B cell (primary cell): ENCODE data around the gene PRR33. TPM values are rescaled to one million over a fixed set of nuclear protein-coding genes. Genes with fewer than 3 reads are reported as not detected.
"Not testable (repeated sequence)": the region's sequence is repeated elsewhere in the genome, so short reads cannot be mapped to it uniquely, and the experiment has no call there.

Experiments
- ATAC-seq: fragments of 200-7000 bp; cut with Tn5 transposase; one replicate; pipeline ENCODE4 v1.10.0; 2021; ENCODE audit warnings: low read depth, mild to moderate bottlenecking, moderate number of reproducible peaks, moderate library complexity
- CTCF ChIA-PET: fragments of 350-600 bp; sonication (Branson Sonifier 250); formaldehyde crosslinking; loops from one replicate; lab custom pipeline; 2021; ENCODE audit warnings: antibody characterized with exemption, inconsistent platforms; lab: Charles Lee
- POLR2A ChIA-PET: fragments of 350-600 bp; sonication (Branson Sonifier 250); formaldehyde crosslinking; loops from one replicate; lab custom pipeline; 2021; ENCODE audit warnings: antibody characterized with exemption; lab: Charles Lee
- DNase-seq: peaks from one replicate; pipeline ENCODE4 v3.0.0; 2013
- H2AFZ ChIP-seq: 2 replicates; pipeline ENCODE4 v1.6.1; 2012; ENCODE audit warnings: mild to moderate bottlenecking, low read depth, low read length; ENCODE audit not compliant: insufficient read depth, poor library complexity, severe bottlenecking
- H3K27ac ChIP-seq, 2 donors: 1 replicate in 1 of 2; 2 replicates in 1 of 2; pipeline ENCODE4 v1.5.1; 2012 to 2013; ENCODE audit warnings: low read length in 2 of 2, mild to moderate bottlenecking in 2 of 2, moderate library complexity in 1 of 2
- H3K27me3 ChIP-seq, 4 experiments: fragments of 200-600 bp in 1 of 4; sonication (generic) in 1 of 4; replicated peaks in 1 of 4; 1 replicate in 2 of 4; 2 replicates in 2 of 4; pipeline versions ENCODE4 v1.6.1 to v1.7.0; 2013 to 2016; ENCODE audit warnings: low read length in 3 of 4, mild to moderate bottlenecking in 2 of 4, mixed read lengths in 1 of 4, moderate library complexity in 1 of 4; ENCODE audit not compliant: insufficient read depth in 4 of 4, control insufficient read depth in 3 of 4; ENCODE audit errors: control extremely low read depth in 1 of 4
- H3K36me3 ChIP-seq, 2 experiments: replicated peaks in 1 of 2; 1 replicate in 1 of 2; 2 replicates in 1 of 2; pipeline versions ENCODE4 v1.6.1 to v1.7.1; 2013; ENCODE audit warnings: low read length in 1 of 2; ENCODE audit not compliant: insufficient read depth in 2 of 2, control insufficient read depth in 1 of 2; ENCODE audit errors: control extremely low read depth in 1 of 2, extremely low read depth in 1 of 2
- H3K4me1 ChIP-seq, 2 donors: fragments of 200-600 bp in 1 of 2; sonication (generic) in 1 of 2; 1 replicate in 1 of 2; 2 replicates in 1 of 2; pipeline versions ENCODE4 v1.5.1 to v1.6.1; 2013 to 2017; ENCODE audit warnings: low read length in 2 of 2; ENCODE audit not compliant: control insufficient read depth in 2 of 2, insufficient read depth in 2 of 2
- H3K4me2 ChIP-seq: replicated peaks from 2 replicates; pipeline ENCODE3; 2012; ENCODE audit warnings: mild to moderate bottlenecking, low read depth, low read length; ENCODE audit not compliant: poor library complexity, severe bottlenecking
- H3K4me3 ChIP-seq, 5 experiments: fragments of 200-600 bp in 1 of 5; sonication (generic) in 1 of 5; 1 replicate in 3 of 5; 2 replicates in 2 of 5; pipeline versions ENCODE4 v1.5.1 to v1.7.0; 2011 to 2016; ENCODE audit warnings: low read length in 4 of 5, mild to moderate bottlenecking in 4 of 5, low read depth in 2 of 5, control low read depth in 1 of 5, moderate library complexity in 1 of 5; ENCODE audit not compliant: insufficient read depth in 1 of 5; ENCODE audit errors: control extremely low read depth in 1 of 5, extremely low read depth in 1 of 5
- H3K79me2 ChIP-seq: fragments of 200-600 bp; sonication (generic); one replicate; pipeline ENCODE4 v1.6.0; 2016; ENCODE audit warnings: low read length; ENCODE audit not compliant: control insufficient read depth, insufficient read depth
- H3K9ac ChIP-seq: fragments of 200-600 bp; sonication (generic); 2 replicates; pipeline ENCODE4 v1.6.1; 2017; ENCODE audit warnings: mild to moderate bottlenecking, low read length, moderate library complexity
- H3K9me3 ChIP-seq, 3 donors: one replicate each; pipeline versions ENCODE4 v1.6.1 to v1.7.1; 2013; ENCODE audit warnings: low read length in 2 of 3; ENCODE audit not compliant: control insufficient read depth in 2 of 3, insufficient read depth in 1 of 3; ENCODE audit errors: control extremely low read depth in 1 of 3
- H4K20me1 ChIP-seq: 2 replicates; pipeline ENCODE4 v1.6.0; 2012; ENCODE audit warnings: mild to moderate bottlenecking, low read length; ENCODE audit not compliant: insufficient read depth, control insufficient read depth, poor library complexity, severe bottlenecking
- H3K27ac Mint-ChIP-seq: one replicate; pipeline ENCODE4 v1.8.0; 2021; ENCODE audit warnings: mixed read lengths
- H3K27me3 Mint-ChIP-seq: one replicate; pipeline ENCODE4 v1.8.0; 2021; ENCODE audit warnings: mixed read lengths
- H3K4me1 Mint-ChIP-seq: one replicate; pipeline ENCODE4 v1.8.0; 2021; ENCODE audit warnings: mixed read lengths
- H3K4me3 Mint-ChIP-seq: one replicate; pipeline ENCODE4 v1.8.0; 2021; ENCODE audit warnings: mixed read lengths
- H3K9me3 Mint-ChIP-seq: one replicate; pipeline ENCODE4 v1.8.0; 2022; ENCODE audit warnings: mixed read lengths; ENCODE audit not compliant: insufficient read depth
- CTCF ChIP-seq: fragments of 200-600 bp; IDR thresholded peaks from one replicate; pipeline ENCODE4 v1.8.0; 2022; ENCODE audit warnings: antibody characterized with exemption, mild to moderate bottlenecking
- EZH2 ChIP-seq: IDR thresholded peaks from 2 replicates; pipeline ENCODE4 v1.6.1; 2012; ENCODE audit warnings: borderline replicate concordance, low read depth, mild to moderate bottlenecking, moderate library complexity, low read length; ENCODE audit not compliant: insufficient read depth, poor library complexity, severe bottlenecking
- WGBS: methylation state at CpG from one replicate; pipeline ENCODE4 v1.1.5; 2013; ENCODE audit warnings: missing lambda C conversion rate; ENCODE audit not compliant: insufficient coverage; 5-methylcytosine and 5-hydroxymethylcytosine counted together
- intact Hi-C: fragments of 100-400 bp; cut with micrococcal nuclease; formaldehyde crosslinking; loops from one replicate; pipeline ENCODE4 v1.10.0; 2022
- polyA plus RNA-seq: library from polyadenylated mRNA; depleted of rRNA; stranded (reverse); fragments of >200 nt; gene quantifications from 2 replicates; pipeline ENCODE4 v1.2.3, GENCODE V29; 2012
- total RNA-seq, 2 donors: library from RNA; stranded (reverse); fragments of 120-200 nt in 1 of 2; gene quantifications; 1 replicate in 1 of 2; 2 replicates in 1 of 2; pipeline versions ENCODE4 v1.2.3 to v1.2.4, GENCODE V29; 2013 to 2022

The PRR33 gene
- total and polyA plus RNA-seq, 2 donors (not counting 1 experiment from before 2014, with no cell fraction given), result not detected

GRCh38 chr11:1887451-1888346 lies 4.0 kb downstream of the PRR33 start:
- 74% methylated on average over 10 of the region's 11 CpGs for WGBS
- H3K9me3 ChIP-seq, result no peaks in the 10 kb centered on the region
- H3K4me2 ChIP-seq, result peak overlapping the region; percentile 12
- Mint-ChIP-seq H3K4me1 (peaks cover 29% of the 10 kb centered on the region), H3K9me3 (no peaks in the 10 kb centered on the region), H3K4me3 (no peak overlapping the region), H3K27me3 (no peaks in the 10 kb centered on the region), H3K27ac (peak overlapping the region; percentile 6)
- H3K4me1 ChIP-seq, result peaks cover 28 to 35% of the 10 kb centered on the region in 2 donors
- H3K27me3 ChIP-seq, result no peaks in the 10 kb centered on the region
- POLR2A ChIA-PET, result interaction anchor here (0.6 kb wide), 1 partner anchor 29 kb away, joined by 4 read pairs; no protein-coding TSS in a partner anchor
- no peak overlapping the region for H3K27ac ChIP-seq
- H3K79me2 ChIP-seq, result no peaks in the 10 kb centered on the region
- intact Hi-C loops, result no loop called here
- ATAC-seq, result no peak
- H3K9ac ChIP-seq, result no peak overlapping the region
- CTCF ChIA-PET, result interaction anchor here (0.7 to 1.1 kb wide), 2 partner anchors 55 to 235 kb away, joined by 3 read pairs; no protein-coding TSS in a partner anchor
- H3K36me3 ChIP-seq, result peaks cover 13 to 66% of the 10 kb centered on the region in 2 experiments
- no peak for DNase-seq
- TF ChIP-seq EZH2 (no peak), CTCF (no peak)
- peaks cover 95% of the 10 kb centered on the region for H4K20me1 ChIP-seq
- no peak overlapping the region for H2AFZ ChIP-seq
- H3K4me3 ChIP-seq, result no peak overlapping the region

GRCh38 chr11:1886551-1886950 lies 5.1 kb downstream of the PRR33 start:
- H3K27me3 ChIP-seq, ATAC-seq, POLR2A ChIA-PET, H3K9ac ChIP-seq, intact Hi-C loops, H3K4me3 ChIP-seq, H3K27ac ChIP-seq, DNase-seq, H3K9me3 Mint-ChIP-seq, H3K9me3 ChIP-seq, H3K79me2 ChIP-seq, H3K4me2 ChIP-seq, H2AFZ ChIP-seq, H3K4me3 Mint-ChIP-seq, CTCF ChIA-PET, H3K27me3 Mint-ChIP-seq: not testable (repeated sequence)
- H4K20me1 ChIP-seq, result peaks cover 95% of the 10 kb centered on the region
- H3K4me1 Mint-ChIP-seq, result peaks cover 30% of the 10 kb centered on the region
- peak overlapping the region; percentile 6 for H3K27ac Mint-ChIP-seq
- peaks cover 13 to 68% of the 10 kb centered on the region in 2 experiments for H3K36me3 ChIP-seq
- peaks cover 36 to 43% of the 10 kb centered on the region in 2 donors for H3K4me1 ChIP-seq
- 96% methylated on average over 13 of the region's 13 CpGs for WGBS
